Sigmoid colon (tissue), 3 donors: ENCODE results near the gene STAP2.

Source experiments
- POLR2A ChIP-seq, 2 donors: fragments of 450-650 bp; IDR thresholded peaks; one replicate each; pipeline ENCODE4 v1.6.1; 2016; ENCODE audit warnings: antibody characterized with exemption in 2 of 2, mild to moderate bottlenecking in 2 of 2, moderate library complexity in 2 of 2
- TF ChIP-seq, protein P1 (sequence below), 4 experiments: fragments of 450-650 bp in 3 of 4; fragments of 200-600 bp in 1 of 4; IDR thresholded peaks; one replicate each; pipeline ENCODE4 v1.5.1; 2016 to 2019; ENCODE audit warnings: antibody characterized with exemption in 4 of 4, mild to moderate bottlenecking in 3 of 4, moderate library complexity in 2 of 4

GRCh38 chr19:4368128-4368820 is 29.6 kb upstream of the STAP2 start:
- TF ChIP-seq, protein P1, sequence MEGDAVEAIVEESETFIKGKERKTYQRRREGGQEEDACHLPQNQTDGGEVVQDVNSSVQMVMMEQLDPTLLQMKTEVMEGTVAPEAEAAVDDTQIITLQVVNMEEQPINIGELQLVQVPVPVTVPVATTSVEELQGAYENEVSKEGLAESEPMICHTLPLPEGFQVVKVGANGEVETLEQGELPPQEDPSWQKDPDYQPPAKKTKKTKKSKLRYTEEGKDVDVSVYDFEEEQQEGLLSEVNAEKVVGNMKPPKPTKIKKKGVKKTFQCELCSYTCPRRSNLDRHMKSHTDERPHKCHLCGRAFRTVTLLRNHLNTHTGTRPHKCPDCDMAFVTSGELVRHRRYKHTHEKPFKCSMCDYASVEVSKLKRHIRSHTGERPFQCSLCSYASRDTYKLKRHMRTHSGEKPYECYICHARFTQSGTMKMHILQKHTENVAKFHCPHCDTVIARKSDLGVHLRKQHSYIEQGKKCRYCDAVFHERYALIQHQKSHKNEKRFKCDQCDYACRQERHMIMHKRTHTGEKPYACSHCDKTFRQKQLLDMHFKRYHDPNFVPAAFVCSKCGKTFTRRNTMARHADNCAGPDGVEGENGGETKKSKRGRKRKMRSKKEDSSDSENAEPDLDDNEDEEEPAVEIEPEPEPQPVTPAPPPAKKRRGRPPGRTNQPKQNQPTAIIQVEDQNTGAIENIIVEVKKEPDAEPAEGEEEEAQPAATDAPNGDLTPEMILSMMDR (IDR thresholded peaks at IDR 0.05), result no peak
- no peak for TF ChIP-seq POLR2A (IDR thresholded peaks at IDR 0.05)
